Glomerular endothelial cell (primary cell): ENCODE data around the gene C20orf202. TPM values are rescaled to one million over a fixed set of nuclear protein-coding genes. Genes with fewer than 3 reads are reported as not detected.

Experiments used
- DNase-seq: peaks from one replicate; pipeline ENCODE4 v3.0.0-alpha.2; 2011; ENCODE audit warnings: low read depth, low spot score; ENCODE audit errors: extremely low read depth
- total RNA-seq: library from RNA; depleted of rRNA; stranded (reverse); fragments of >200 nt; gene quantifications from 2 replicates; pipeline ENCODE4 v1.2.3, GENCODE V29; 2015

Gene C20orf202
- total RNA-seq = not detected in 2 replicates

- DNase-seq = no peak
Observed at GRCh38 chr20:1202762-1203504, at the start of gene C20orf202. C20orf202 (plus strand) TSS chr20:1203454; CDS start chr20:1203586, 132 bp downstream.

GRCh38 chr20:1154226-1154625 lies 49.0 kb upstream of the C20orf202 start:
- DNase-seq = no peak

GRCh38 chr20:1154691-1155090 lies 48.6 kb upstream of the C20orf202 start:
- no peak for DNase-seq

- DNase-seq = no peak
Observed at GRCh38 chr20:1155342-1155741, 47.9 kb upstream of the C20orf202 start.

GRCh38 chr20:1160496-1160895 lies 42.8 kb upstream of the C20orf202 start:
- no peak for DNase-seq

GRCh38 chr20:1160991-1161390 lies 42.3 kb upstream of the C20orf202 start:
- no peak for DNase-seq

GRCh38 chr20:1163105-1163504 lies 40.1 kb upstream of the C20orf202 start:
- DNase-seq = no peak

- DNase-seq = no peak
Observed at GRCh38 chr20:1163653-1164052, 39.6 kb upstream of the C20orf202 start.

- no peak for DNase-seq
Observed at GRCh38 chr20:1164871-1165270, 38.4 kb upstream of the C20orf202 start.

GRCh38 chr20:1165521-1165920 lies 37.7 kb upstream of the C20orf202 start:
- DNase-seq = no peak

GRCh38 chr20:1165941-1166340 lies 37.3 kb upstream of the C20orf202 start:
- DNase-seq = no peak

- peak; percentile 20 for DNase-seq
Observed at GRCh38 chr20:1166948-1167720, 36.1 kb upstream of the C20orf202 start.

GRCh38 chr20:1169224-1169623 lies 34.0 kb upstream of the C20orf202 start:
- no peak for DNase-seq

GRCh38 chr20:1171461-1172093 lies 31.7 kb upstream of the C20orf202 start:
- no peak for DNase-seq

GRCh38 chr20:1173698-1174097 lies 29.6 kb upstream of the C20orf202 start:
- no peak for DNase-seq

GRCh38 chr20:1174787-1175186 lies 28.5 kb upstream of the C20orf202 start:
- no peak for DNase-seq

- no peak for DNase-seq
Observed at GRCh38 chr20:1177680-1178079, 25.6 kb upstream of the C20orf202 start.

GRCh38 chr20:1178103-1178502 lies 25.2 kb upstream of the C20orf202 start:
- no peak for DNase-seq

- no peak for DNase-seq
Observed at GRCh38 chr20:1178623-1179022, 24.6 kb upstream of the C20orf202 start.

GRCh38 chr20:1180949-1181348 lies 22.3 kb upstream of the C20orf202 start:
- no peak for DNase-seq

- no peak for DNase-seq
Observed at GRCh38 chr20:1182106-1182505, 21.1 kb upstream of the C20orf202 start.

- DNase-seq = no peak
Observed at GRCh38 chr20:1183153-1183552, 20.1 kb upstream of the C20orf202 start.
